Activated T-helper 9 cell treated with anti-CD3 and anti-CD28 coated beads, Interleukin-2, amount 50 U/mL, for 16 hours (primary cell): Measurements from ENCODE around the gene AFAP1L2.

Experiments used
- DNase-seq: peaks from one replicate; pipeline ENCODE4 v3.0.0-alpha.2; 2020; ENCODE audit warnings: low read depth

The AFAP1L2 gene

GRCh38 chr10:114412907-114413797, 8.8 kb upstream of the AFAP1L2 start:
- no peak for DNase-seq

GRCh38 chr10:114408968-114409444, 4.7 kb upstream of the AFAP1L2 start:
- no peak for DNase-seq

GRCh38 chr10:114408112-114408967, 4.0 kb upstream of the AFAP1L2 start:
- DNase-seq = no peak

- no peak for DNase-seq
Measured at GRCh38 chr10:114406455-114406854, 2.2 kb upstream of the AFAP1L2 start.

GRCh38 chr10:114405011-114405350, 679 bp upstream of the AFAP1L2 start:
- no peak for DNase-seq

GRCh38 chr10:114403541-114404161, 651 bp downstream of the AFAP1L2 start:
- DNase-seq = no peak

- no peak for DNase-seq
Measured at GRCh38 chr10:114402871-114403540, 1.3 kb downstream of the AFAP1L2 start.

- no peak for DNase-seq
Measured at GRCh38 chr10:114402233-114402632, 2.1 kb downstream of the AFAP1L2 start.

- DNase-seq = no peak
Measured at GRCh38 chr10:114401195-114401791, 3.0 kb downstream of the AFAP1L2 start.

- DNase-seq = no peak
Measured at GRCh38 chr10:114400091-114400490, 4.2 kb downstream of the AFAP1L2 start.

GRCh38 chr10:114399576-114399975, 4.7 kb downstream of the AFAP1L2 start:
- no peak for DNase-seq

GRCh38 chr10:114398587-114399331, 5.5 kb downstream of the AFAP1L2 start:
- no peak for DNase-seq

- DNase-seq = no peak
Measured at GRCh38 chr10:114397651-114398145, 6.6 kb downstream of the AFAP1L2 start.

- no peak for DNase-seq
Measured at GRCh38 chr10:114396464-114396863, 7.8 kb downstream of the AFAP1L2 start.

- DNase-seq = no peak
Measured at GRCh38 chr10:114395366-114396022, 8.8 kb downstream of the AFAP1L2 start.

- DNase-seq = no peak
Measured at GRCh38 chr10:114394531-114394930, 9.8 kb downstream of the AFAP1L2 start.

- no peak for DNase-seq
Measured at GRCh38 chr10:114393886-114394285, 10.4 kb downstream of the AFAP1L2 start.

GRCh38 chr10:114393482-114393881, 10.8 kb downstream of the AFAP1L2 start:
- DNase-seq = no peak

GRCh38 chr10:114392112-114392835, 12.0 kb downstream of the AFAP1L2 start:
- DNase-seq = no peak
